Stimulated activated CD4-positive, alpha-beta T cell treated with anti-CD3 and anti-CD28 coated beads, TNF-alpha, amount 100 ng/mL, for 4 hours (primary cell): ENCODE data around the gene TLK2.
"Not testable (repeated sequence)": the region's sequence is repeated elsewhere in the genome, so short reads cannot be mapped to it uniquely, and the experiment has no call there.

Experiments used
- DNase-seq, 3 experiments: peaks; one replicate each; pipeline ENCODE4 v3.0.0-alpha.2; 2020; ENCODE audit warnings: low read depth in 3 of 3

The TLK2 gene

DNA sequence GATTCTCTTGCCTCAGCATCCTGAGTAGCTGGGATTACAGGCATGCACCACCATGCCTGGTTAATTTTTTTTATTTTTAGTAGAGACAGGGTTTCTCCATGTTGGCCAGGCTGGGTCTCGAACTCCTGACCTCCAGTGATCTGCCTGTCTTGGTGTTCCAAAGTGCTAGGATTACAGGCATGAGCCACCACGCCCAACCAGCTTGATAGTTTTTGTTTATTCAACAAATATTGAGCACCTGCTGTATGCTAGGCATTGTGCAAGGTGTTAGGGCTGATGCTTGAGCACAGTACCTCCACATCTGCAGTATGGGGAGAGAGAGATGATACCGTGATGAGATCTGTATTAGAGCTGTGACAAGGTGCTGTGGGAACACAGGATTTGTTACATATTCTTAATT lies 3.9 kb downstream of the TLK2 start:
- not testable (repeated sequence) for DNase-seq

DNA sequence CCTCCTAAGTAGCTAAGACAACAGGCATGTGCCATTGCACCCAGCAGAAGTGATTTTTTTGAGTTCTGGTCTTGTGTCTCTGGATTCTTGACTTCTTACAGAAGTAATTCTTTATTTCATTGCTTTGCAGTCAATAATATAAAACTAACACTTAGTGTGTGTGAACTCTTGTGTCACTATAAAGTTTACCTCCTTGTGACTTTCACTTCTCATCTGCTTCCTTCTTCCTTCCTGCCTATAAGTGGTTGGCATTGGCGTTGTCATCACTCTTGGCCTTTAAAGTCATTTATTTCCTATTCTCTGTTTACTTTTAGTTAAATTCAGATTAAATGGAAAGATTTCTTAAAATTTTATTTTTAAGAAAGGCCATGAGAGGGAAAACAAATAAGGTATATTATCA lies 12.4 kb downstream of the TLK2 start:
- not testable (repeated sequence) for DNase-seq

DNA sequence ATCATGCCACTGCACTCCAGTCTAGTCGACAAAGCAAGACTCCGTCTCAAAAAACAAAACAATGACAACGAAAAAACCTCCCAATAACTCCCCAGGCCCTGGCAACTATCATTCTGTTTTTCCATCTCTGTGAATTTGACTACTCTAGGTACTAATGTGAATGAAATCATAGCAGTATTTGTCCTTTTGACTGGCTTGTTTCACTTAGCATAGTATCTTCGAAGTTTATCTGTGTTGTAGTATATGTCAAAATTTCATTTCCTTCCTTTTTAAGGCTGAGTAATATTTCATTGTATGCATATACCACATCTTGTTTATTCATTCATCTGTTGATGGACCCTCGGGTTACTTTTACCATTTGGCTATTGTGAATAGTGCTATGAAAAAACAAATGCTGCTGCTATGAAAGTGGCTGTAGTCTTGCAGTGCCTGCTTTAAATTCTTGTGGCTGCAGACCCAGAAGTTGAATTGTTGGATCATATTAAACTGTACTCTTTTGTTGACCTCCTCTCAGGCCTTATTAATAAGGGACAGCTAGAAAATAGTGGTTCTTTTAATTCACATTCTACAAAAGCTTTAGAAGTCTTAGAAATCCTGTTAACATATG lies 14.5 kb downstream of the TLK2 start:
- DNase-seq: not testable (repeated sequence)

DNA sequence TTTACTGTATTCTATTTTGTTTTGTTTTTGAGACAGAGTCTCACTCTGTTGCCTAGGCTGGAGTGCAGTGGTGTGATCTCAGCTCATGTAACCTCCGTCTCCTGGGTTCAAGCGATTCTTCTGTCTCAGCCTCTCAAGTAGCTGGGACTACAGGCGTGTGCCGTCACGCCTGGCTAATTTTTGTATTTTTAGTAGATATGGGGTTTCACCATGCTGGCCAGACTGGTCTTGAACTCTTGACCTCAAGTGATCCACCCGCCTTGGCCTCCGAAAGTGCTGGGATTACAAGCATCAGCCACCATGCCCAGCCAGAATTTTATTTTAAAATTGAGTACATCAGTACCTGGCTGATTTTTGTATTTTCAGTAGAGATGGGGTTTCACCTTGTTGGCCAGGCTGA lies 15.4 kb downstream of the TLK2 start:
- not testable (repeated sequence) for DNase-seq

DNA sequence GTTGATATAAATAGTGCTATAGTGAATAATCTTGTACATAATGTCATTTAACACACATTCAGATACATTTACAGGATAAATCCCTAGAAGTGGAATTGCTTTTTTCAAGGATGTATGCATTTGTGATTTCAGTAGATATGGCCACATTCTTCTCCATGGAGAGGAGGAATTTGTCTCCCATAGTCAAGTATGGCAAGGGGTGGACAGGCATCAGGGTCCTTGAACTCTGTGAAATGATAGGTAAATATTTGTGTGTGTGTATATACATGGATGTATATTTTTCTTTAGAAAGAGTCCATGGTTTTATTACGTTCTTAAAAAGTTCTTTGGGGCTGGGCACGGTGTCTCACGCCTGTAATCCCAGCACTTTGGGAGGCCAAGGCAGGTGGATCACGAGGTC lies 17.7 kb downstream of the TLK2 start:
- not testable (repeated sequence) for DNase-seq

DNA sequence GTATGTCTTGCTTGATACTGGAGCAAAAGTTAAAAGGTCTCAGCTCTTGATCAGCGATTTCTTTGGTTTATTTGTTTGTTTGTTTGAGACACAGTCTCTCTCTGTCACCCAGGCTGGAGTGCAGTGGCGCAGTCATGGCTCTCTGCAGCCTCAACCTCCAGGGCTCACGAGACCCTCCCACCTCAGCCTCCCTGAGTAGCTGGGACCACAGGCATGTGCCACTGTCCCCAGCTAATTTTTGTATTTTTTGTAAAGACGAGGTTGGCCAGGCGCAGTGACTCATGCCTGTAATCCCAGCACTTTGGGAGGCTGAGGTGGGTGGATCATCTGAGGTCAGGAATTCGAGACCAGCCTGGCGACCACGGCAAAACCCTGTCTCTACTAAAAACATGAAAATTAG lies 20.2 kb downstream of the TLK2 start:
- DNase-seq: not testable (repeated sequence)

DNA sequence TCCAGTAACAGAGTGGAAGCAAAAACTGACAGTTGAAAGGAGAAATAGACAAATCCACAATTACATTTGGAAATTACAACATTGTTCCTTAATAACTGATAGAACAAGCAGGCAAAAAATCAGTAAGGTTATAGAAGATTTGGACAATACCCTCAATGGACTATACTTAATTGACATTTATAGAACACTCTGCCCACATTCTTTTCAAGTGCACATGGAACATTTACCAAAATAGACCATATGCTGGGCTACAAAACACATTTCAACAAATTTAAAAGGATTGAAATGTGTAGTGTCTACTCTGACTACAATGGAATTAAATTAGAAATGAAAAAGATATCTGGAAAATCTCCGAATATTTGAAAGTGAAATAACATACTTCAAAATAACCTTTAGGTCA lies 21.8 kb downstream of the TLK2 start:
- DNase-seq: not testable (repeated sequence)

DNA sequence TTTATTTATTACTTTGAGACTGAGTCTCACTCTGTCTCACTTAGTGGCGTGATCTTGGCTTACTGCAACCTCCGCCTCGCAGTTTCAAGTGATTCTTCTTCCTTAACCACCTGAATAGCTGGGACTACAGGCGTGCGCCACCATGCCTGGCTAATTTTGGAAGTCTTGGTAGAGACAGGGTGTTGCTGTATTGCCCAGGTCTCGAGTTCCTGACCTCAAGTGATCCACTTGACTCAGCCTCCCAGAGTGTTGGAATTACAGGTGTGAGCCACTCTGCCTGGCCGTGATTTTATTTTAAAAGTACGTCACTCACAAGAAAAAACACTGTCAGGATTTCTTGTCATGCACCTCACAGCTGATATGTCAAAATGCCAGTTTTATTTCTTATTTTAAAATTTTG lies 26.2 kb downstream of the TLK2 start:
- not testable (repeated sequence) for DNase-seq

DNA sequence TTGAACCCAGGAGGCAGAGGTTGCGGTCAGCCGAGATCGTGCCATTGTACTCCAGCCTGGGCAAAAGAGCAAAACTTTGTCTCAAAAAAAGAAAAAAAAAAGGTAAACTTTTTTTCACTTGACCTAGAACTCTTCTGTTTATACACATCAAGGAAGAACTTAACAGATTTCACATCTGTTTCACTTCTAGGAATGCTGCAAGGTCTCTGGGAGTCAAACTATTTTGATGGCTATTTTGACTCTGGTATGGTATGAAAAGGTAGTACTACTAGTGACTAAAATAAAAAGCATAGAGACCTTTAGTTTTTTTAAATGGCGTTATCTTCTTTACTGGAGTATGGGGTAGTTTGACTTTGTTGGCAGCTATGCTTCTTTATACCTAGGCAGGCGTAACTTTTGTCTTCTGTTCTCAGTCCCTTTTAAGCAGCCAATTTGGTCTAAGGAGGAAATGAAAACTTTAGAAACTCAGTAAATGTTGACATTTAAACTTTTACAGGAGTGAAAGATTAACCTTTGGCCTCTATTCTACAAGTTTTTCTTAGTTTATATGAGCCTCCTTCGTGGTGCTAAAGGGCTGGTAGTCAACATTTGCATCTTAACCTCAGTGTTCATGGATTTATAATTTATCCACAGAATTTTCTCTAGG lies 28.7 kb downstream of the TLK2 start:
- DNase-seq: not testable (repeated sequence)

DNA sequence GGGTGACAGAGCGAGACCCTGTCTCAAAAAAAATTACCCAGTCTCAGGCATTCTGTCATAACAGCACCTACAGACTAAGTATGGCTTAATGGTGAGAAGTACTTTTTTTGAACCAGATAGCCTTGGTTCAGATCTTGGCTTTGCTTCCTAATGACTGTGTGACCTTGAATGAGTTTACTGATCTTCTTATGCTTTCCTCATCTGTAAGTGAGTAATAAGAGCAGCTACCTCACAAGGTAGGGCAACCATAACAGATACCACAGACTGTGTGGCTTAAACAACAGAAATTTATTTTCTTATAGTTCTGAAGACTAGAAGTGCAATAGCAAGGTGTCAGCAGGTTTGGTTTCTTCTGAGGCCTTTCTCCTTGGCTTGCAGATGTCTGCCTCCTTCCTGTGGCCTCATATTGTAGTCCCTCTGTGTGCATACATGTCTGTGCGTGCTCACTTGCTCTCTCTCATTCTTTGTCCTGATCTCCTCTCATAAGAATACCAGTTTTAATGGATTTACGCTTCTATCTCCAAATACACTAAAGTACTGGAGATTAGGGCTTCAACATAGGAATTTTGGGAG lies 31.7 kb downstream of the TLK2 start:
- not testable (repeated sequence) for DNase-seq

DNA sequence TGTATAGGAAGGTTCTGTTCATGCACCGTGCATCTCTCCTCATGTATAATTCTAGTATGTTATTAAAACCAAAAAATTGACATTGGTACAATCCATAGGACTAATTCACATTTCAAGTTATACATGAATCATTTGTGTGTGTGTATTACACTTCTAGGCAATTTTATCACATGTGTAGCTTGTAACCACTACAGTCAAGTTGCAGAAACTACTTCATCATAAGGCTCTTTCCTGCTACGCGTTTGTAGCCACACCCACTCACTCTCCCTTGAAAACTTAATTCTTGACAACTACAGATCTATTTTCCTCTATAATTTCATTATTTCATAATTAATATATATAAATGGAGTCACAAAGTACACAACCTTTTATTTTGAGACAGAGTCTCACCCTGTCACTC lies 32.4 kb downstream of the TLK2 start:
- DNase-seq: not testable (repeated sequence)

DNA sequence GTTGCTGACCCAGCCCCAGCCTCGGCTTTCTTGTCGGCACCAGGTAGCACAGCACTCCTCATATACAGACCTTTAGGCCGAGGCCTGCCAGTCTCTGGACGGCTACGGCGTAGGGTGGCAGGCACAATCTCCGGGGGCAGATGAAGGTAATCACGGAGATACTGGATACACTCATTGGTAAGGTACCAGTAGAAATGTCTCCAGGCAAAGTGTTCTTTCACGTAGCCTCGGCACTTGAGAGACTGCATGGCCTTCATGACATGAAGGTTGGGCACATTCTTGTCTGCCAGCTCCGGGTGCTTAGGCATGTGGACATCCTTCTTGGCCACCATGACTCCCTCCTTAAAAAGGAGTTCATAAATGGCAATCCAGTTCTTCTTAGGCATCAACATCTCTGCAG lies 37.8 kb downstream of the TLK2 start:
- DNase-seq: not testable (repeated sequence)

DNA sequence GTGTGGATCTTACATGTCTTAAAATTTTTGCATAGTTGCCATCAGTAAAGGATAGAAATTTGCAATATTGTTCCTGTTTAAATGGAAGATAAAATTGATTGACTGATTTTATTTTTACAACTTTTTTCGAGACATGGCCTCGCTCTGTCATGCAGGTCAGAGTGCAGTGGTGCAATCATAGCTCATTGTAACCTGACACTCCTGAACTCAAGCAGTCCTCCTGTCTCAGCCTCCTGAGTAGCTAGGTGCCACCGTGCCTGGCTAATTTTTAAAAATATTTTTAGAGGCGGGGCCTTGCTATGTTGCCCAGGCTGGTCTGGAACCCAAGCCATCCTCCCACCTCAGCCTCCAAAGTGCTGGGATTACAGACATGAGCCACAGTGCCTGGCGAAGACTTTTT lies 42.7 kb downstream of the TLK2 start:
- DNase-seq: not testable (repeated sequence)

DNA sequence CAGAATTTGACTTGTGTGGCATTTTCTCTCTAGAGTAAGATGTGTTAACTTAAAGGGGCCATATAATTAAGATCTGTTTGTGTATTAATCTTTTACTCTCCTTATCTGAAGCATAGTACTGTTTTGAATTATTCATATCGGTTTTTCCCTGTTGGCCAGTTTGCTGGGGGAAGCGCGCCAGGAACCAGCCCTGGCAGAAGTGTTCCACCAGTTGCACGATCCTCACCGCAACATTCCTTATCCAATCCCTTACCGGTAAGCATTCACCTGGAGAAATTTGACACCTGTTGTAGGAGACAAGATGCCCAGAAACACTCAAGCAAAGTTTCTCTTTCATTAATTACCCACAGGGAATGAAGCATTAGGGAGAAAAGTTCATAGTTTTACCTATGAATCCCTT lies 45.5 kb downstream of the TLK2 start:
- not testable (repeated sequence) for DNase-seq

DNA sequence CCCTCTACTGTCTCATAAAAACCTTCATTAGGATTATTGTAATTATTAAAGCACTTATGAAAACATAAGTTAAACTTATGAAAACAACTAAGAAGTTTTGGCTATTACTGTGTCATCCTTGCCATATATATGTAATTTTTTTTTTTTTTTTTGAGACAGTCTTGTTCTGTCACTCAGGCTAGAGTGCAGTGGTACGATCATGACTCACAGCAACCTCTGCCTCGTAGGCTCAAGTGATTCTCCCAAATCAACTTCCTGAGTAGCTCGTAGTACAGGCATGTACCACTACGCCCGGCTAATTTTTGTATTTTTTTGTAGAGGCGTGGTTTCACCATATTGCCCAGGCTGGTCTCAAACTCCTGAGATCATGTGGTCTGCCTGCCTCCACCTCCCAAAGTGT lies 46.7 kb downstream of the TLK2 start:
- not testable (repeated sequence) for DNase-seq

DNA sequence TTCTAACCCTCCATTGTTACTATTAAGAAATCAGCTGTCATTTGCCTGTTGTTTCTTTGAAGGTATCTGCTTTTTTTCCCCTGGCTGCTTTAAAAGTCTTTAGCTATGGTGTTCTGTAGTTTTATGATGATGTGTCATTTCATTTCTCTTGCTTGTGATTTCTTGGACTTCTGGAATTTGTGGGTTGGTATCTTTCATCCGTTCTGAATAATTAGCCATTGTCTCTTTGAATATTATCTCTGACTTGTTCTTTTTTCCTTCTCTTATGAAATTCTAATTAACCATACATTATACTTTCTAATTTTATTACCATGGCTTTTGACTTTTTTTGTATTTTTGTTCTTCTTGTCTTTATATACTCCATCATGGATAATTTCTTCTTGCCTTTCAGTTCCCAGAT lies 52.3 kb downstream of the TLK2 start:
- DNase-seq: not testable (repeated sequence)

DNA sequence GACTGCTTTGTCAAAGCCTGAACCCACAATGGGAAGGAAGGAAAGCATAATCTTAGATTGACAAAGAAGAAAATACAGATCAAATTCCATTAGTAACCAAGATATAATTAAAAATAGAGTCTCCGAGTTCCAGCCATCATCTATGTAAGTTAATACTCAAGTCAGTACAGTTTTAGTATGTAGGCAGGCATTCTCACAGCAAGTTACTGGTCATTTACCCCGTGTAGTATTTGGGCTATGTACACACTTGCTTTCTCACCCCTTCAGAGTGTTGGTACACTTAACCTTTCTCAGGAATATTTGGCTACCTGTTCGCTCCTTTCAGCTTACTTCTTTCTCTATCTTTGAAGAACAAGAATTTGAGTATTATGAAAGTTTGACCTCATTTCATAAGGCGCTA lies 57.9 kb downstream of the TLK2 start:
- DNase-seq: not testable (repeated sequence)

DNA sequence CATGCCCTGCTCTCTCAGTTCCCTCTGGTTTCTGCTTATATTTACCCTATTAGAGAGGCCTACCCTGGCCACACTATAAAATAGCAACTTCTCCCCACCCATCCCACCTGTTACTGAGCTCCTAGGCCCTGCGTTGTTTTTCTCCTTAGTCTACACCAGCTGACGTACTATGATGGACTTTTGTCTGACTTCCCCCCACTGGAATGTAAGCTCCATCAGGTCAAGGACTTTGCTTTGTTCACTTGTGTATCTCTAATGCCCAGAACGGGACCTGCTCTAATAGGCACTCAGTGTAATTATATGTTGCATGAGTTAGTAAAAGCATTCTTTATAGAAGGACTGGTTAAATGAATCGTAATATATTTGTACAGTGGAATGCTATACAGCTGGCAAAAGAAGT lies 62.4 kb downstream of the TLK2 start:
- not testable (repeated sequence) for DNase-seq

DNA sequence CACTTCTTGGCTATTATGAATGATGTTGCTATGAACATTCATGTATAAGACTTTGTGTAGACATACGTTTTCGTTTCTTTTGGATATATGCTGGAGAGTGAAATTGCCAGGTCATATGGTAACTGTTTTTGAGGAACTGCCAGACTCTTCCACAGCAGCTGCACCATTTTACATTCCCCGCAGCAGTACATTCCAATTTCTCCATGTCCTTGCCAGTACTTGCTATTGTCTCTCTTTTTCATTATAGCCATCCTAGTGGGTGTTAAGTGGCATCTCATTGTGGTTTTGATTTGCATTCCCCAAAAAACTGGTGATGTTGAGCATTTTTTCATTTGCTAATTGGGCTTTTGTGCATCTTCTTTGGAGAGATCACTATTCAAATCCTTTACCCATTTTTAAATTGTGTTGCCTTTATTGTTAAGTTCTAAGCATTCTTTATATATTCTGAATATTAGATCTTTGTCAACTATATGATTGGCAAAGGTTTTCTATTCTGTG lies 64.7 kb downstream of the TLK2 start:
- not testable (repeated sequence) for DNase-seq

DNA sequence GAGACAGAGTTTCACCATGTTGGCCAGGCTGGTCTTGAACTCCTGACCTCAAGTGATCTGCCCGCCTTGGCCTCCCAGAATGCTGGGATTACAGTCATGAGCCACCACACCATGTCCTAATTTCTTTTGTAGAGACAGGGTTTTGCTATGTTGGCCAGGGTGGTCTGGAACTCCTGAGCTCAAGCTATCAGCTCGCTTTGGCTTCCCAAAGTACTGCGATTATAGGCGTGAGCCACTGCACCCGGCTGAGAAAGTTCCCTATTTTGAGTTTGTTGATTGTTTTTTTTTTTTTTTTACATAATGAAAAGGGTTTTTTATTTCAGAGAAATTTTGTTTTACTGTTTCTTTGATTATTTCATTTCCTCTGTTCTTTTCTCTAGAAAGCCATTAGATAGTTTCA lies 67.4 kb downstream of the TLK2 start:
- DNase-seq: not testable (repeated sequence)

DNA sequence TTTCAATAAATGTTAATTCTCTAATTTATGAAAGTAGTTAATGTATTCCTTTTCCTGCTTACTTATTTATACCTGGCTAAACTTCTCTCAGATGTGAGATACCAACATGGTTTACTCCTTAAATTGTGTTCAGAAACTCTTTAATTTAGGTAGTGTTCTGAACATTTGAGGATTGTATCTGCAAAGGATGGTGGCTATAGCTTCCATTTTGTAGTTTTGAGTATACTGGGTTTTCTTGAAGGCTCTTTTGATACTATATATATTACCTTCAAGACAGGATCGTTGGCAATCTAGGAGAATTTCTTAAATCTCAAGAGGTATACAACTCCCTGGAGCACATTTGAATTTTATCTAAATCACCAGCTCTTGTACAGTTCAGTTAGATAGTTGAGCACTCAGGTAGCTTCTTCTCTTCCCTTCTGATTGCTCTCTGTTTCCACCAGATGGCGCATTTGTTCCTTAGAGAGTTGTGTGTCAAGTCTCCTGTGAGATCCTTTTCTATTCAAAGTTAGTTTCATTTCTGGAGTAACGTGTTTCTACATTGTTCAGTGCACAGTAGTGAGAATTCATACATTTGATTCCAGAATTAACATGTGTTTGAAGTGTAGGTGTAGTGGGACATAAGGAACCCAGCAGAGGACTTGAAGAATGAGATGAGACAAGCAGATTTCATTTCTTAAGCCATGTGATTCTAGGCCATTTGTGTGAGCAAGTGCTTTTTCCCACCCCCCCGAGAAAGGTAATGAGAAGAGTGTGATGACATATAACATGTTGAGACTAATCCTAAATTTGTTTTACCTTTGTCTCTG lies 74.4 kb downstream of the TLK2 start:
- peak in 1 of 3 experiments; percentile 17 for DNase-seq

DNA sequence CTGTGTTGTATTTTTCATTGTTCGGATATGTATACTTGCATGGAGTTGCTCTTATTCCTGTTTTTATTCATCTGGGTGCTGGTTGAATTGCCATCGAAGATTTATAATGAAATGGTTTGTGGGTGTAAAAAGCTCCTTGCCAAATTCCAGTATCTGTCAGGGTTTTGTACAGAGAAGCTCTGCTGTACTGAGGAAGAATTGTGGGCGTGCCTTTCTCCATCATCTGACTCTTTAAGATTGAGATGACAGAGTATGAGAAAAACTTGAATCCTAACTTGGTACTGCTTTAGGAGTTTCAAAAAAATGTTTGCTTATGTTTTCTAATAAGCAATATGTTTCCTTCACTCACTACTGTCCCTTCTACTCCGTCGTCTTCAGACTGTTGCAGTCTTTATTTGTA lies 78.9 kb downstream of the TLK2 start:
- DNase-seq: not testable (repeated sequence)
